ENCODE results near the gene LTA. TPM values are rescaled to one million over a fixed set of nuclear protein-coding genes. Genes with fewer than 3 reads are reported as not detected.

Gene LTA
- total and polyA plus RNA-seq, 8 donors: 0.05 to 1.3 (median 0.14) TPM; not detected in 4

DNA sequence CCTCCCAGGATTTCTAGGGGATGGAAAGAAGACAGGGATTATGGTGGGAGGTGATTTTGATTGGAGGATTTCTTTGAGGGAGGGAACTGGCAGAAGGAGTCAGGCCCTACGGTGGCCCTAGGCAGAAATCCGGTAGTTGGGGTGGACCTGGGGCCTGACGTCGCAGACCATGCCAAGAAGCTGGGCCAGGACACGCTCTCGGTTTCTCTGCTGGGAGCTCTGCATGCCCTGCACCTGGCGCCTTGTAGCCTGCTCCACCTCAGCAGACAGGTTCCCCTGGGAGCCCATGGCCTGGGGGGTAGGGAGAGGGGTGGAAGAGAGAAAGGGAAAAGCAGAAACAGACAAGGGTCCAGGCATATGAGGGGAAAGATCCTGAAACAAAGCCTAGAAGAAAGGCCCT lies 26.8 kb upstream of the LTA start:
- H3K27ac ChIP-seq: no peak overlapping the region
- ATAC-seq: no peak
- 49 to 72% methylated on average over 7 of the region's 7 CpGs for WGBS, 2 donors
- H3K9me3 ChIP-seq: no peaks in the 10 kb centered on the region
- peaks cover 0 to 4% (median 0%) of the 10 kb centered on the region in 3 donors for H3K36me3 ChIP-seq
- H3K27me3 ChIP-seq: no peaks in the 10 kb centered on the region
- TF ChIP-seq, protein P1, sequence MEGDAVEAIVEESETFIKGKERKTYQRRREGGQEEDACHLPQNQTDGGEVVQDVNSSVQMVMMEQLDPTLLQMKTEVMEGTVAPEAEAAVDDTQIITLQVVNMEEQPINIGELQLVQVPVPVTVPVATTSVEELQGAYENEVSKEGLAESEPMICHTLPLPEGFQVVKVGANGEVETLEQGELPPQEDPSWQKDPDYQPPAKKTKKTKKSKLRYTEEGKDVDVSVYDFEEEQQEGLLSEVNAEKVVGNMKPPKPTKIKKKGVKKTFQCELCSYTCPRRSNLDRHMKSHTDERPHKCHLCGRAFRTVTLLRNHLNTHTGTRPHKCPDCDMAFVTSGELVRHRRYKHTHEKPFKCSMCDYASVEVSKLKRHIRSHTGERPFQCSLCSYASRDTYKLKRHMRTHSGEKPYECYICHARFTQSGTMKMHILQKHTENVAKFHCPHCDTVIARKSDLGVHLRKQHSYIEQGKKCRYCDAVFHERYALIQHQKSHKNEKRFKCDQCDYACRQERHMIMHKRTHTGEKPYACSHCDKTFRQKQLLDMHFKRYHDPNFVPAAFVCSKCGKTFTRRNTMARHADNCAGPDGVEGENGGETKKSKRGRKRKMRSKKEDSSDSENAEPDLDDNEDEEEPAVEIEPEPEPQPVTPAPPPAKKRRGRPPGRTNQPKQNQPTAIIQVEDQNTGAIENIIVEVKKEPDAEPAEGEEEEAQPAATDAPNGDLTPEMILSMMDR (IDR thresholded peaks at IDR 0.05): no peak
- intact Hi-C loops (cut with DNase I): loop anchor here in 2 of 3 donors (5.0 kb wide), 1 partner anchor 52 kb away; no protein-coding TSS in a partner anchor
- no peak for FAIRE-seq
- no peak overlapping the region for H3K4me3 ChIP-seq
- H3K4me1 ChIP-seq: peaks cover 11 to 20% (median 17%) of the 10 kb centered on the region in 3 donors
- peak in 1 of 6 donors; percentile 28 for DNase-seq

DNA sequence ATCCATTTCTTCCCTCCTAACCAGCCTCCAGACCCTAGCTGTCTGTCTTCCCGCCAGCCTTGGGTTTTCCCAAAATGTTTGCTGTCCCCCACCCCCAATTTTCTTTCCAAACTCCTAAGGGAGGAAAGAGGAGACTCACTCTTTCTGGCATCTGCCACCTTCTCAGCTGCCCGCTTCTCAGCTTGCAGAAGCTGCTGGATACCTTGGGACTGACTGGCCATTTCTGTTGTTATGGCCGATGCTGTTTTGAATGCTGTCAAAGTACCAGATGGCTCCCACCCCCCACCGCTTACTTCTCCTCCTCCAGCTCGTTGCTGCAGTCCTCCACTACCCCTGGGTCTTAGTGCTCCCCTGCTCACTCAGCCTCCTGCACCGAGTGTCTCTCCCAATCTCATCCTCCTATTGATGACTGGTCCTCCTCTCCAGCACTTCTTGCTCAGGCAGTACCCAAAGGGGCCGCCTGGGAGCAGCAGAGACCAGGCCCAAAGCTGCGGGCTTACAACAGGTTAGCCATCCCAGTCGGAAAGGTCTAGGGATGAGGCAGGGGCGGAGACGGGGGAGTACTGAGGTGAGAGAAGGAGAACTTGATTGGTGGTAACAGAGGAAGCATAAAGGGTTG lies 25.6 kb upstream of the LTA start, which contains the start of gene ATP6V1G2:
ATP6V1G2 (minus strand) TSS at position 270 of the 619 bp plus-strand sequence; CDS start at position 221, 49 bp downstream.
- H3K36me3 ChIP-seq: peaks cover 0 to 4% (median 0%) of the 10 kb centered on the region in 3 donors
- H3K27ac ChIP-seq: peak within 1 kb of the TSS; percentile 28 to 79 (median 45)
- peak within 1 kb of the TSS; percentile 13 to 41 (median 36) for H3K4me3 ChIP-seq
- 10 to 12% methylated on average over 11 of the region's 11 CpGs for WGBS, 2 donors
- no peaks in the 10 kb centered on the region for H3K27me3 ChIP-seq
- TF ChIP-seq, protein P1 (IDR thresholded peaks at IDR 0.05): peak; percentile 76 to 91 (median 84)
- intact Hi-C loops (cut with DNase I): loop anchor here in 2 of 3 donors (5.0 kb wide), 1 partner anchor 51 kb away; no protein-coding TSS in a partner anchor
- peaks cover 11 to 17% (median 16%) of the 10 kb centered on the region in 3 donors for H3K4me1 ChIP-seq
- no peaks in the 10 kb centered on the region for H3K9me3 ChIP-seq
- FAIRE-seq: no peak
- DNase-seq: peak; percentile 81 to 92 (median 88)
- ATAC-seq: peak; percentile 75 to 87 (median 81)

DNA sequence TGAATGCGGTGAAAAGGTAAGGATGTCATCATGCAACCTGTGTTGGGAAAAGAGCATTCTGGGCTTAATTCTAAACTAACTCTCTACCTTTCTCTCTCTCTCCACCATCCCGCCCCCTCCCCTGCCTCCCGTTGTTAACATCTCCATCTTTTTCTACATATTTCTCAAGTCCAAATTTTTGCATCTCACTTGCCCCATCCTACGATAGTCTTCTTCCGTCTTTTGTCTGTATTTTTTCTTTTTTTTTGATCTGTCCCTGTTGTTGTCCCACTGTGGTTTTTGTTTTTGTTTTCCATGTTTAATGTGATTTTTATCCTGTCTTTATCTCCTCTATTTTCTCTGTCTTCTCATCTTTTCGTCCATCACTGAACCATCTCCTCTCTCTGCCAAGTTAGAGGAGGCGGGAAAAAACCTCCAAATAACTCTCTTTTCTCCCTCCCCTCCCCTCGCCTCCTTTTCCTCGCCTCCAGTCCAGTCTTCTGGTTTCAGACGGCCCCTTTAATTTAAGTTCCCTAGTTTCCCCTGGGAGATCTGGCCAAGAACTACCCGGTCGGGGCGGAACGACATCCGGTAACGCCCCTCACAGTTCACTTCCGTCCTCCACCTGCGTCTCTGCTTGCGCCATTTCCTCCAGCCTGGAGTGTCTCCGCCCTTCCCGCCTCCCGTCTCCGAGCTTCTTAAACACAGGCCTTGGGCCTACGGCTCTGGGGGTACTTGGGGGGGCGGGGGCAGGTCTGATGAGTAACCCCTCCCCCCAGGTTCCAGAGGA lies 24.9 kb upstream of the LTA start, which contains the start of gene NFKBIL1:
NFKBIL1 (plus strand) TSS at position 651 of the 769 bp plus-strand sequence; CDS start at position 738, 87 bp downstream.
- TF ChIP-seq, protein P1 (IDR thresholded peaks at IDR 0.05): peak in 1 of 4 donors; percentile 10
- peak within 1 kb of the TSS; percentile 13 to 41 (median 36) for H3K4me3 ChIP-seq
- H3K36me3 ChIP-seq: peaks cover 0 to 4% (median 0%) of the 10 kb centered on the region in 3 donors
- H3K9me3 ChIP-seq: no peaks in the 10 kb centered on the region
- 0% methylated on average over 25 of the region's 25 CpGs for WGBS, 2 donors
- peaks cover 11 to 17% (median 16%) of the 10 kb centered on the region in 3 donors for H3K4me1 ChIP-seq
- H3K27ac ChIP-seq: peak within 1 kb of the TSS; percentile 28 to 79 (median 45)
- DNase-seq (peak; percentile 84 to 95 (median 92)), ATAC-seq (peak; percentile 94 to 97 (median 94)), FAIRE-seq (no peak)
- intact Hi-C loops (cut with DNase I): loop anchor here in 2 of 3 donors (5.0 kb wide), 1 partner anchor 50 kb away; no protein-coding TSS in a partner anchor
- no peaks in the 10 kb centered on the region for H3K27me3 ChIP-seq

DNA sequence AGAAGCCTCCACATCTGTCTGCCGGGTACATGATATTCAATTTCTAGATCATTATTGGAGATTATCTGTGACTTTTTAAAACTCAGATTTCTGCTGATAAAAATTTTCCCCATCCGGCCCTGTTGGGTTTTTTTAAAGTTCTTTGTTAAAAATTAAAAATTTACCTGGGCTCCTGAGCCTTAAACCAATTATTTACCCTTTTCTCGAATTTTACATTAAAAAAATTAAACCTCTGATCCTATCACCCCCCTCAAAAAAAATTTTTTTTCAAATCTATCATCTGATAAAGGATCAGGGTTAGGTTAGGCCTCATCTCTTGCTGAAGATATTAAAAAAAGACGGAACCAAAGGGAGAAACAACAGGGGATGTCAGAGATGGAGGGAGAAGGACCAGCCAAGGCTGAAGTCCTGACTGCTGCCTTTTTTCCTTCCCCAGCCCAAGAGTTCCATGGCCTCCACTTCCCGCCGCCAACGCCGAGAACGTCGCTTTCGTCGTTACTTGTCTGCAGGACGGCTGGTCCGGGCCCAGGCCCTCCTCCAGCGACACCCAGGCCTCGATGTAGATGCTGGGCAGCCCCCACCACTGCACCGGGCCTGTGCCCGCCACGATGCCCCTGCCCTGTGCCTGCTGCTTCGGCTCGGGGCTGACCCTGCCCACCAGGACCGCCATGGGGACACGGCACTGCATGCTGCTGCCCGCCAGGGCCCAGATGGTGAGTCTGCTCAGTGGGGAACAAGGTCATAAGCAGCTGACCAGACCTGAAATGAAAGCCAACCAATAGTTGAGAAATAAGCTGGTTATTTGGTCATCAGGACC lies 24.2 kb upstream of the LTA start:
- 61 to 71% methylated on average over 23 to 24 of the region's 24 CpGs for WGBS, 2 donors
- Histone ChIP-seq H3K27me3 (no peaks in the 10 kb centered on the region), H3K4me1 (peaks cover 8 to 15% (median 12%) of the 10 kb centered on the region in 3 donors), H3K36me3 (peaks cover 0 to 4% (median 0%) of the 10 kb centered on the region in 3 donors), H3K4me3 (peak overlapping the region; percentile 13 to 41 (median 36)), H3K9me3 (no peaks in the 10 kb centered on the region), H3K27ac (peak overlapping the region; percentile 28 to 79 (median 45))
- TF ChIP-seq, protein P1 (IDR thresholded peaks at IDR 0.05): no peak
- intact Hi-C loops (cut with DNase I): loop anchor here in 2 of 3 donors (5.0 kb wide), 1 partner anchor 49 kb away; no protein-coding TSS in a partner anchor
- no peak for ATAC-seq
- no peak for FAIRE-seq
- peak in 3 of 6 donors; percentile 44 to 67 (median 62) for DNase-seq

Measured in pancreas (tissue), 10 donors.